Activated effector memory CD4-positive, alpha-beta T cell treated with anti-CD3 and anti-CD28 coated beads, Interleukin-2, amount 50 U/mL, for 16 hours (primary cell): ENCODE measurements around the gene SIGMAR1.

Source experiments
- DNase-seq: peaks from one replicate; pipeline ENCODE4 v3.0.0-alpha.2; 2020

The SIGMAR1 gene

GRCh38 chr9:34629491-34629808, 8.1 kb downstream of the SIGMAR1 start:
- DNase-seq, result no peak

- peak; percentile 80 for DNase-seq
Measured at GRCh38 chr9:34628656-34629490, 8.7 kb downstream of the SIGMAR1 start, which contains the start of gene ARID3C. TSS of gene ARID3C (minus strand) at chr9:34629066. CDS start at chr9:34628014, 1,052 bp downstream.

GRCh38 chr9:34627716-34628655, 9.6 kb downstream of the SIGMAR1 start:
- DNase-seq, result no peak

GRCh38 chr9:34625186-34625486, 12.5 kb downstream of the SIGMAR1 start:
- DNase-seq, result no peak

GRCh38 chr9:34624475-34625185, 13.0 kb downstream of the SIGMAR1 start:
- DNase-seq, result no peak

GRCh38 chr9:34623374-34624235, 14.0 kb downstream of the SIGMAR1 start:
- no peak for DNase-seq

GRCh38 chr9:34620061-34620994, 17.3 kb downstream of the SIGMAR1 start, which contains the start of gene DCTN3:
TSS of gene DCTN3 (minus strand) at chr9:34620495. CDS start at chr9:34620464, 31 bp downstream.
- peak; percentile 97 for DNase-seq

- no peak for DNase-seq
Measured at GRCh38 chr9:34615132-34615531, 22.5 kb downstream of the SIGMAR1 start.

GRCh38 chr9:34612788-34613390, 24.7 kb downstream of the SIGMAR1 start:
- DNase-seq, result peak; percentile 90

- DNase-seq, result peak; percentile 95
Measured at GRCh38 chr9:34611811-34612787, 25.5 kb downstream of the SIGMAR1 start, which contains the start of gene RPP25L. TSS of gene RPP25L (minus strand) at chr9:34612097. CDS start at chr9:34611296, 801 bp downstream.

- DNase-seq, result no peak
Measured at GRCh38 chr9:34611251-34611810, 26.3 kb downstream of the SIGMAR1 start.

GRCh38 chr9:34610434-34611206, 27.0 kb downstream of the SIGMAR1 start:
- no peak for DNase-seq

- no peak for DNase-seq
Measured at GRCh38 chr9:34607331-34607730, 30.3 kb downstream of the SIGMAR1 start.

GRCh38 chr9:34606905-34607304, 30.7 kb downstream of the SIGMAR1 start:
- no peak for DNase-seq

GRCh38 chr9:34606190-34606589, 31.4 kb downstream of the SIGMAR1 start:
- DNase-seq, result no peak

- peak; percentile 93 for DNase-seq
Measured at GRCh38 chr9:34603610-34604231, 33.9 kb downstream of the SIGMAR1 start.

GRCh38 chr9:34601937-34602573, 35.5 kb downstream of the SIGMAR1 start:
- DNase-seq, result no peak
